H1 (cell line): ENCODE data around the gene ZNF679. TPM values are rescaled to one million over a fixed set of nuclear protein-coding genes. Genes with fewer than 3 reads are reported as not detected.
"Not testable (repeated sequence)": the region's sequence is repeated elsewhere in the genome, so short reads cannot be mapped to it uniquely, and the experiment has no call there.

Experiments
- CTCF ChIA-PET: fragments of 300-600 bp; sonication (Branson Sonifier 250); formaldehyde crosslinking; loops from one replicate; lab custom pipeline; 2021; ENCODE audit not compliant: partially characterized antibody; lab: Charles Lee
- POLR2A ChIA-PET: fragments of 300-600 bp; sonication (Branson Sonifier 250); formaldehyde crosslinking; loops from one replicate; lab custom pipeline; 2021; ENCODE audit warnings: inconsistent platforms; ENCODE audit not compliant: partially characterized antibody; lab: Charles Lee
- DNase-seq, 2 experiments: peaks; one replicate each; pipeline versions ENCODE4 v3.0.0 to v3.0.0-alpha.2; 2010 to 2022; ENCODE audit warnings: low spot score in 2 of 2, low read depth in 1 of 2, mixed read lengths in 1 of 2
- FAIRE-seq: peaks from 2 replicates; lab custom pipeline; 2011; peaks lifted over from hg19 to GRCh38; lab: Jason Lieb, UNC
- H2AFZ ChIP-seq: 2 replicates; pipeline ENCODE4 v1.8.1; 2012; ENCODE audit warnings: low read length, inconsistent platforms
- H2AK5ac ChIP-seq: 2 replicates; pipeline ENCODE4 v1.6.1; 2013; ENCODE audit warnings: low read depth, low read length
- H2BK120ac ChIP-seq: replicated peaks from 2 replicates; pipeline ENCODE3; 2013; ENCODE audit warnings: low read depth, low read length, inconsistent platforms
- H2BK12ac ChIP-seq: 2 replicates; pipeline ENCODE4 v1.6.1; 2013; ENCODE audit warnings: low read depth, low read length
- H2BK15ac ChIP-seq: 2 replicates; pipeline ENCODE4 v1.6.1; 2013; ENCODE audit warnings: low read length
- H2BK20ac ChIP-seq: 2 replicates; pipeline ENCODE4 v1.6.1; 2013; ENCODE audit warnings: low read length
- H2BK5ac ChIP-seq: 2 replicates; pipeline ENCODE4 v1.6.1; 2013; ENCODE audit warnings: low read depth, low read length
- H3K14ac ChIP-seq: 2 replicates; pipeline ENCODE4 v1.6.1; 2013; ENCODE audit warnings: inconsistent platforms; ENCODE audit not compliant: insufficient read length
- H3K18ac ChIP-seq: 2 replicates; pipeline ENCODE4 v1.6.1; 2013; ENCODE audit warnings: low read length; ENCODE audit errors: extremely low read depth
- H3K23ac ChIP-seq: 2 replicates; pipeline ENCODE4 v1.6.1; 2013; ENCODE audit warnings: inconsistent platforms; ENCODE audit not compliant: insufficient read length
- H3K23me2 ChIP-seq: 2 replicates; pipeline ENCODE4 v1.6.1; 2013; ENCODE audit warnings: low read depth, low read length
- H3K27ac ChIP-seq: 2 replicates; pipeline ENCODE4 v1.6.1; 2011; ENCODE audit warnings: low read depth, low read length, inconsistent platforms
- H3K27me3 ChIP-seq, 4 experiments: replicated peaks in 1 of 4; 1 replicate in 1 of 4; 2 replicates in 3 of 4; pipeline versions ENCODE4 v1.6.1 to v1.8.1; 2011 to 2013; ENCODE audit warnings: low read length in 3 of 4, mild to moderate bottlenecking in 3 of 4, inconsistent platforms in 2 of 4, mixed read lengths in 2 of 4, moderate library complexity in 1 of 4; ENCODE audit not compliant: control insufficient read depth in 3 of 4, insufficient read depth in 3 of 4; ENCODE audit errors: extremely low read depth in 1 of 4
- H3K36me3 ChIP-seq, 4 experiments: 2 replicates each; pipeline versions ENCODE4 v1.6.1 to v1.8.1; 2011 to 2013; ENCODE audit warnings: mild to moderate bottlenecking in 4 of 4, low read length in 3 of 4, moderate library complexity in 2 of 4, control low read depth in 1 of 4, inconsistent platforms in 1 of 4; ENCODE audit not compliant: insufficient read depth in 4 of 4, control insufficient read depth in 2 of 4
- H3K4ac ChIP-seq: replicated peaks from 2 replicates; pipeline ENCODE3; 2013; ENCODE audit warnings: low read length, low read depth, mixed read lengths, inconsistent platforms; ENCODE audit not compliant: insufficient read length
- H3K4me1 ChIP-seq, 4 experiments: replicated peaks in 1 of 4; 1 replicate in 1 of 4; 2 replicates in 3 of 4; pipeline versions ENCODE4 v1.6.1 to v1.8.1; 2011 to 2013; ENCODE audit warnings: low read length in 3 of 4, inconsistent platforms in 2 of 4, mixed read lengths in 1 of 4; ENCODE audit not compliant: insufficient read depth in 4 of 4, control insufficient read depth in 3 of 4
- H3K4me2 ChIP-seq, 2 experiments: 2 replicates each; pipeline versions ENCODE4 v1.6.1 to v1.8.1; 2011 to 2013; ENCODE audit warnings: low read depth in 2 of 2, low read length in 2 of 2, control low read depth in 1 of 2, inconsistent platforms in 1 of 2, mild to moderate bottlenecking in 1 of 2; ENCODE audit not compliant: insufficient read depth in 1 of 2
- H3K4me3 ChIP-seq, 4 experiments: fragments of 200-600, 300-600 bp in 1 of 4; sonication (generic), shearing (Covaris generic), sonication (Bioruptor Twin) in 1 of 4; 2 replicates each; pipeline versions ENCODE4 v1.5.1 to v1.8.1; 2011 to 2016; ENCODE audit warnings: low read length in 4 of 4, low read depth in 3 of 4, control low read depth in 2 of 4, inconsistent platforms in 2 of 4, mild to moderate bottlenecking in 2 of 4, mixed read lengths in 1 of 4, moderate library complexity in 1 of 4; ENCODE audit not compliant: insufficient read depth in 2 of 4; ENCODE audit errors: extremely low read depth in 1 of 4
- H3K56ac ChIP-seq: replicated peaks from 2 replicates; pipeline ENCODE3; 2013; ENCODE audit warnings: low read depth, mild to moderate bottlenecking, mixed read lengths, low read length, inconsistent platforms; ENCODE audit not compliant: insufficient read length
- H3K79me1 ChIP-seq: 2 replicates; pipeline ENCODE4 v1.6.1; 2013; ENCODE audit warnings: low read depth, low read length, control low read depth
- H3K79me2 ChIP-seq, 2 experiments: 2 replicates each; pipeline versions ENCODE4 v1.6.1 to v1.8.1; 2012 to 2013; ENCODE audit warnings: low read length in 2 of 2, mild to moderate bottlenecking in 2 of 2, inconsistent platforms in 1 of 2; ENCODE audit not compliant: insufficient read depth in 2 of 2, control insufficient read depth in 1 of 2
- H3K9ac ChIP-seq, 4 experiments: replicated peaks in 1 of 4; 1 replicate in 1 of 4; 2 replicates in 3 of 4; pipeline versions ENCODE4 v1.6.1 to v1.8.1; 2011 to 2013; ENCODE audit warnings: low read depth in 3 of 4, low read length in 3 of 4, control low read depth in 2 of 4, mild to moderate bottlenecking in 2 of 4, moderate library complexity in 2 of 4, inconsistent platforms in 1 of 4; ENCODE audit errors: extremely low read depth in 1 of 4
- H3K9me3 ChIP-seq, 2 experiments: 2 replicates each; pipeline versions ENCODE4 v1.6.1 to v1.8.1; 2012 to 2013; ENCODE audit warnings: mild to moderate bottlenecking in 2 of 2, moderate library complexity in 2 of 2, control low read depth in 1 of 2, inconsistent platforms in 1 of 2, low read depth in 1 of 2, low read length in 1 of 2, mixed read lengths in 1 of 2; ENCODE audit not compliant: insufficient read depth in 2 of 2
- H4K20me1 ChIP-seq, 2 experiments: replicated peaks in 1 of 2; 2 replicates each; pipeline versions ENCODE3 to v1.8.1; 2011 to 2013; ENCODE audit warnings: inconsistent platforms in 2 of 2, low read length in 2 of 2, mild to moderate bottlenecking in 1 of 2; ENCODE audit not compliant: insufficient read depth in 2 of 2, control insufficient read depth in 1 of 2
- H4K5ac ChIP-seq: 2 replicates; pipeline ENCODE4 v1.6.1; 2013; ENCODE audit warnings: low read length, low read depth, mixed read lengths, inconsistent platforms; ENCODE audit not compliant: insufficient read length
- H4K8ac ChIP-seq: 2 replicates; pipeline ENCODE4 v1.8.0; 2013; ENCODE audit warnings: mild to moderate bottlenecking, moderate library complexity, low read length, inconsistent platforms; ENCODE audit not compliant: insufficient read depth; ENCODE audit errors: extremely low read depth
- H4K91ac ChIP-seq: replicated peaks from 2 replicates; pipeline ENCODE3; 2013; ENCODE audit warnings: low read length, mixed read lengths, inconsistent platforms; ENCODE audit not compliant: insufficient read length
- ZNF274 ChIP-seq: IDR thresholded peaks from 2 replicates; pipeline ENCODE4 v1.7.0; 2012; ENCODE audit warnings: low read length, borderline replicate concordance; ENCODE audit errors: extremely low read depth
- WGBS, 2 experiments: shearing (Covaris generic) in 1 of 2; methylation state at CpG; one replicate each; pipeline versions ENCODE4 v1.1.6 to v1.1.7; 2013 to 2015; ENCODE audit warnings: low lambda C conversion rate in 2 of 2, mixed read lengths in 2 of 2, inconsistent platforms in 1 of 2, low coverage in 1 of 2, missing lambda C conversion rate in 1 of 2; ENCODE audit not compliant: insufficient replicate concordance in 2 of 2, insufficient coverage in 1 of 2, insufficient read length in 1 of 2; ENCODE audit errors: extremely low coverage in 1 of 2, missing lambda C conversion rate in 1 of 2; 5-methylcytosine and 5-hydroxymethylcytosine counted together
- polyA plus RNA-seq, 7 experiments: library from polyadenylated mRNA; depleted of rRNA in 3 of 7; stranded (reverse) in 5 of 7; unstranded in 2 of 7; fragments of >200 nt in 5 of 7; fragments of 200-250 nt in 2 of 7; gene quantifications; 1 replicate in 5 of 7; 2 replicates in 1 of 7; 4 replicates in 1 of 7; pipeline versions ENCODE4 v1.2.1 to v1.2.3, GENCODE V29; 2011 to 2013; ENCODE audit warnings: missing spikeins in 2 of 7, mixed read lengths in 2 of 7
- total RNA-seq: library from RNA; stranded (reverse); fragmentation: NEBNext Ultra II Directional; extraction: Animal tissue kit (Norgen Biotek cat#: 25700); gene quantifications from 2 replicates; pipeline ENCODE4 v1.2.1, GENCODE V29; 2021

The ZNF679 gene
- total and polyA plus RNA-seq, 2 of the 8 experiments (the other 6 are each of a cell fraction or from before 2014, with no cell fraction given), result not detected

DNA sequence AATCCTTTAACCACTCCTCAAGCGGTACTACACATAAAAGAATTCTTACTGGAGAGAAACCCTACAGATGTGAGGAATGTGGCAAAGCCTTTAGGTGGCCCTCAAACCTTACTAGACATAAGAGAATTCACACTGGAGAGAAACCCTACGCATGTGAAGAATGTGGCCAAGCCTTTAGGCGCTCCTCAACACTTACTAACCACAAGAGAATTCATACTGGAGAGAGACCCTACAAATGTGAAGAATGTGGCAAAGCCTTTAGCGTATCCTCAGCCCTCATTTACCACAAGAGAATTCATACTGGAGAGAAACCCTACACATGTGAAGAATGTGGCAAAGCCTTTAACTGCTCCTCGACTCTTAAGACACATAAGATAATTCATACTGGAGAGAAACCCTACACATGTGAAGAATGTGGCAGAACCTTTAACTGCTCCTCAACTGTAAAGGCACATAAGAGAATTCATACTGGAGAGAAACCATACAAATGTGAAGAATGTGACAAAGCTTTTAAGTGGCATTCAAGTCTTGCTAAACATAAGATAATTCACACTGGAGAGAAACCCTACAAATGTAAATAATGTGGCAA lies 8.5 kb upstream of the ZNF679 start:
- TF ChIP-seq ZNF274, result peak; percentile 83
- TF ChIP-seq, all 59 proteins: peak for 1; not testable (repeated sequence) for 58
- H2BK120ac ChIP-seq, H4K20me1 ChIP-seq, H3K79me1 ChIP-seq, DNase-seq, H2BK12ac ChIP-seq, H3K14ac ChIP-seq, H2AK5ac ChIP-seq, H3K23me2 ChIP-seq, FAIRE-seq, H3K4ac ChIP-seq, H3K4me2 ChIP-seq, H4K8ac ChIP-seq, H3K27ac ChIP-seq, H2BK5ac ChIP-seq, H2BK20ac ChIP-seq, H2BK15ac ChIP-seq, H4K91ac ChIP-seq, H3K27me3 ChIP-seq, H3K9ac ChIP-seq, H3K18ac ChIP-seq, H3K79me2 ChIP-seq, H3K4me3 ChIP-seq, CTCF ChIA-PET, H3K4me1 ChIP-seq, H2AFZ ChIP-seq, H3K36me3 ChIP-seq, H3K23ac ChIP-seq, H4K5ac ChIP-seq, POLR2A ChIA-PET, H3K56ac ChIP-seq: not testable (repeated sequence)
- H3K9me3 ChIP-seq, result peaks cover 34 to 61% of the 10 kb centered on the region in 2 experiments
- WGBS, 2 experiments, result 82% methylated on average over 4 of the region's 5 CpGs; no CpG with 5 or more reads in 1 of the 2 experiments
